Nephron (organoid): ENCODE measurements around the gene EIF4B.
A peak's percentile ranks its signal among the peaks of the same experiment; 100 is the strongest.

Source experiments
- H3K27ac Mint-ChIP-seq, 3 experiments: 2 replicates each; pipeline ENCODE4 v1.8.0; 2020; ENCODE audit warnings: mixed read lengths in 3 of 3, mild to moderate bottlenecking in 2 of 3, moderate library complexity in 1 of 3
- H3K27me3 Mint-ChIP-seq: 2 replicates; pipeline ENCODE4 v1.8.0; 2021; ENCODE audit warnings: low read depth, mild to moderate bottlenecking, moderate library complexity, mixed read lengths
- H3K36me3 Mint-ChIP-seq: 2 replicates; pipeline ENCODE4 v1.8.0; 2020; ENCODE audit warnings: low read depth, mixed read lengths
- H3K4me1 Mint-ChIP-seq: 2 replicates; pipeline ENCODE4 v1.8.0; 2020; ENCODE audit warnings: mixed read lengths
- H3K4me3 Mint-ChIP-seq, 3 experiments: 2 replicates each; pipeline ENCODE4 v1.8.0; 2020; ENCODE audit warnings: mild to moderate bottlenecking in 3 of 3, mixed read lengths in 3 of 3, moderate library complexity in 2 of 3
- H3K9me3 Mint-ChIP-seq: 2 replicates; pipeline ENCODE4 v1.8.0; 2020; ENCODE audit warnings: mixed read lengths
- CTCF ChIP-seq, 3 experiments: fragments of 200-600 bp; sonication (generic); IDR thresholded peaks; one replicate each; pipeline ENCODE4 v1.5.0; 2021; ENCODE audit warnings: antibody characterized with exemption in 3 of 3; ENCODE audit not compliant: unreplicated experiment in 3 of 3

Gene EIF4B

GRCh38 chr12:53082637-53083175 is 76.5 kb downstream of the EIF4B start:
- H3K9me3 Mint-ChIP-seq: peaks cover 3% of the 10 kb centered on the region
- no peak overlapping the region for H3K4me3 Mint-ChIP-seq
- H3K4me1 Mint-ChIP-seq: peaks cover 17% of the 10 kb centered on the region
- no peak overlapping the region for H3K27ac Mint-ChIP-seq
- H3K36me3 Mint-ChIP-seq: no peaks in the 10 kb centered on the region
- no peaks in the 10 kb centered on the region for H3K27me3 Mint-ChIP-seq
- TF ChIP-seq CTCF (IDR thresholded peaks at IDR 0.05; ENCODE audit: unreplicated experiment in 3 of 3): no peak

- Mint-ChIP-seq H3K9me3 (peaks cover 3% of the 10 kb centered on the region), H3K27me3 (no peaks in the 10 kb centered on the region), H3K27ac (no peak overlapping the region), H3K4me3 (no peak overlapping the region), H3K36me3 (no peaks in the 10 kb centered on the region), H3K4me1 (no peaks in the 10 kb centered on the region)
- no peak for TF ChIP-seq CTCF (IDR thresholded peaks at IDR 0.05; ENCODE audit: unreplicated experiment in 3 of 3)
Observed at GRCh38 chr12:53086361-53086760, 80.1 kb downstream of the EIF4B start.

- peaks cover 3% of the 10 kb centered on the region for H3K9me3 Mint-ChIP-seq
- H3K36me3 Mint-ChIP-seq: no peaks in the 10 kb centered on the region
- H3K4me3 Mint-ChIP-seq: no peak overlapping the region
- H3K4me1 Mint-ChIP-seq: peaks cover 8% of the 10 kb centered on the region
- H3K27ac Mint-ChIP-seq: no peak overlapping the region
- no peak for TF ChIP-seq CTCF (IDR thresholded peaks at IDR 0.05; ENCODE audit: unreplicated experiment in 3 of 3)
- H3K27me3 Mint-ChIP-seq: peaks cover 5% of the 10 kb centered on the region
Observed at GRCh38 chr12:53090105-53090504, 83.8 kb downstream of the EIF4B start.

GRCh38 chr12:53090554-53090953 is 84.3 kb downstream of the EIF4B start:
- peak overlapping the region in 1 of 3 experiments; percentile 24 for H3K27ac Mint-ChIP-seq

GRCh38 chr12:53091756-53092155 is 85.5 kb downstream of the EIF4B start:
- no peak overlapping the region for H3K4me3 Mint-ChIP-seq
- H3K27me3 Mint-ChIP-seq: peaks cover 13% of the 10 kb centered on the region
- no peaks in the 10 kb centered on the region for H3K36me3 Mint-ChIP-seq
- TF ChIP-seq CTCF (IDR thresholded peaks at IDR 0.05; ENCODE audit: unreplicated experiment in 3 of 3): no peak
- H3K4me1 Mint-ChIP-seq: peaks cover 17% of the 10 kb centered on the region
- no peaks in the 10 kb centered on the region for H3K9me3 Mint-ChIP-seq
- no peak overlapping the region for H3K27ac Mint-ChIP-seq

More at GRCh38 chr12:53090554-53090953, 84.3 kb downstream of the EIF4B start:
- Mint-ChIP-seq H3K9me3 (peaks cover 3% of the 10 kb centered on the region), H3K27me3 (peaks cover 5% of the 10 kb centered on the region), H3K36me3 (no peaks in the 10 kb centered on the region), H3K4me3 (no peak overlapping the region), H3K4me1 (peaks cover 8% of the 10 kb centered on the region)
- no peak for TF ChIP-seq CTCF (IDR thresholded peaks at IDR 0.05; ENCODE audit: unreplicated experiment in 3 of 3)
